ENCODE data around the gene BICD2. TPM values are rescaled to one million over a fixed set of nuclear protein-coding genes. Genes with fewer than 3 reads are reported as not detected.

BICD2 gene
- total RNA-seq, 2 donors from 2014 or later: 32.2 to 40.4 TPM

- no peak for TF ChIP-seq CTCF (IDR thresholded peaks at IDR 0.05)
- peaks cover 0 to 74% of the 10 kb centered on the region in 2 donors for H3K4me1 ChIP-seq
- peak overlapping the region; percentile 65 to 76 for H3K27ac ChIP-seq
- no peak overlapping the region for H3K4me3 ChIP-seq
- no peaks in the 10 kb centered on the region for H3K27me3 ChIP-seq
- no peaks in the 10 kb centered on the region for H3K36me3 ChIP-seq
- DNase-seq (ENCODE audit: low spot score): no peak
- no peaks in the 10 kb centered on the region for H3K9me3 ChIP-seq
Measured at GRCh38 chr9:92737216-92737606, 27.4 kb downstream of the BICD2 start.

- H3K27me3 ChIP-seq: no peaks in the 10 kb centered on the region
Measured at GRCh38 chr9:92736563-92737215, 27.9 kb downstream of the BICD2 start.

GRCh38 chr9:92735636-92736562, 28.7 kb downstream of the BICD2 start:
- no peaks in the 10 kb centered on the region for H3K27me3 ChIP-seq
- peak overlapping the region; percentile 7 to 8 for H3K27ac ChIP-seq
- no peak for TF ChIP-seq CTCF (IDR thresholded peaks at IDR 0.05)
- H3K9me3 ChIP-seq: no peaks in the 10 kb centered on the region
- no peaks in the 10 kb centered on the region for H3K36me3 ChIP-seq
- H3K4me1 ChIP-seq: peaks cover 0 to 71% of the 10 kb centered on the region in 2 donors
- no peak for DNase-seq (ENCODE audit: low spot score)
- H3K4me3 ChIP-seq: no peak overlapping the region

More at GRCh38 chr9:92736563-92737215, 27.9 kb downstream of the BICD2 start:
- Histone ChIP-seq H3K36me3 (no peaks in the 10 kb centered on the region), H3K4me1 (peaks cover 0 to 71% of the 10 kb centered on the region in 2 donors), H3K27ac (no peak overlapping the region), H3K9me3 (no peaks in the 10 kb centered on the region), H3K4me3 (no peak overlapping the region)
- TF ChIP-seq CTCF (IDR thresholded peaks at IDR 0.05): no peak
- no peak for DNase-seq (ENCODE audit: low spot score)

- Histone ChIP-seq H3K4me1 (peaks cover 0 to 71% of the 10 kb centered on the region in 2 donors), H3K36me3 (no peaks in the 10 kb centered on the region), H3K27ac (peak overlapping the region; percentile 7 to 8), H3K27me3 (no peaks in the 10 kb centered on the region), H3K4me3 (no peak overlapping the region), H3K9me3 (no peaks in the 10 kb centered on the region)
- no peak for DNase-seq (ENCODE audit: low spot score)
- no peak for TF ChIP-seq CTCF (IDR thresholded peaks at IDR 0.05)
Measured at GRCh38 chr9:92734931-92735635, 29.6 kb downstream of the BICD2 start.

- H3K27me3 ChIP-seq: no peaks in the 10 kb centered on the region
- no peak overlapping the region for H3K27ac ChIP-seq
- peaks cover 14% of the 10 kb centered on the region for H3K36me3 ChIP-seq
- H3K9me3 ChIP-seq: no peaks in the 10 kb centered on the region
- H3K4me3 ChIP-seq: no peak overlapping the region
- no peak for TF ChIP-seq CTCF (IDR thresholded peaks at IDR 0.05)
- peaks cover 0 to 55% of the 10 kb centered on the region in 2 donors for H3K4me1 ChIP-seq
- no peak for DNase-seq (ENCODE audit: low spot score)
Measured at GRCh38 chr9:92730897-92731296, 33.7 kb downstream of the BICD2 start.

All from right atrium auricular region (tissue), 2 donors.